GM18507 (cell line): Measurements from ENCODE around the gene IL6ST.

ENCODE experiments used
- DNase-seq: peaks from one replicate; pipeline ENCODE4 v3.0.0; 2011; ENCODE audit warnings: low read depth; ENCODE audit not compliant: insufficient read length; ENCODE audit errors: extremely low spot score
- FAIRE-seq: peaks from 2 replicates; lab custom pipeline; 2011; peaks lifted over from hg19 to GRCh38; lab: Jason Lieb, UNC

The IL6ST gene

DNA sequence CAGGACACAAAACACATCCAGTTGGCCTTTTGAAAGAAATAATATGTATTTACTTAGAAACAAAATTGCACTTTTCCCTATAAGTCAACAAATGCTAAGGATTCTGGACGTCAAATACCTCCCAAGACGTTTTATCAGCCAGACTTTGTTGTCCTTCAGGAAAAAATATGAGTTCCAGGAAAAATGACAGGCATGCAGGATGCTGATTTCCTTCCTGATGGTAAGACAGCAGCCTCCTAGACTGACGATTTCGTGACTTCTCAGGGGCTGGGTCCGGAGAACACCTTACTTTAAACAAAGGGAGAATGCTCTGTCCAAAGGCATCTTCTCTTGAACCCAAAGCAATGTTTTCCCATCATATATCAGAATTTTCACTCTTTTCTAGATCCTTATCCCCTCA lies 69.1 kb downstream of the IL6ST start:
- FAIRE-seq, result no peak
- DNase-seq, result no peak

DNA sequence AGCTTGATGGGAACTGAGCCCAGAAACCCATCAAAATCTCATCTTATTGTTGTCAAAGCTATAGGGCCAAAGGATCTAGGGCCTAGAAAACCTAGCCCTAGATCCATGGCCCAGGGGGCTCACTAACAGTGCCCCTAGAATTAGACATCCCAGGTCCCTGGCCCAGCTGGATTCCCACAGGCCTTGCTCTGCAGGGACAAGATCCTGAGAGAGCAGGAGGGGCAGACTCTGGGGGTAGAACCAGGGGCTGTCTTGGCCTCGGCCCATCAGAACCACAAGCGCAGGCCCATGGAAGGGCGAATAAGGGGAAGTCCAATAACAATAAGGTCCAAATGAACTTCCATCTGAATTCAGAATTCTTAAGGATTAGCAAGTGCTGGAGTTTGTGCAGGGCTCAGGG lies 69.6 kb downstream of the IL6ST start:
- no peak for DNase-seq
- no peak for FAIRE-seq

DNA sequence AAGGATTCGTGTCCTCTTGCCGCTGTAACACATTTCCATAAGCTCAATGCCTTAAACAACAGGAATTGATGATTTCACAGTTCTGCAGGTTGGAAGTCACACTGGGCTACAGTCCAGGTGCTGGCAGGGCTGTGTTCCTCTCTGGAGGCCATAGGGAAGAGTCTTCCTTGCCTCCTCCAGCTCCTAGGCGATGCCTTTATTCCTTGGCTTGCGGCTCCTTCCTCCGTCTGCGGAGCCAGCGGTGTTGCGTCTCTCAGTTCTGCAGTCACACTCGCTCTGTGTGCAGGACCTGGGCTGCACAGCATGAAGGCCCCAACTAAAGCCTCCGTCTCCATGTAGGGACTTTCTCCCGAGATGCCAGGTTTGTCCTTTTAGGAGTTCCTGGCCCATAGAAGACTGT lies 70.0 kb downstream of the IL6ST start:
- DNase-seq (no peak), FAIRE-seq (no peak)

DNA sequence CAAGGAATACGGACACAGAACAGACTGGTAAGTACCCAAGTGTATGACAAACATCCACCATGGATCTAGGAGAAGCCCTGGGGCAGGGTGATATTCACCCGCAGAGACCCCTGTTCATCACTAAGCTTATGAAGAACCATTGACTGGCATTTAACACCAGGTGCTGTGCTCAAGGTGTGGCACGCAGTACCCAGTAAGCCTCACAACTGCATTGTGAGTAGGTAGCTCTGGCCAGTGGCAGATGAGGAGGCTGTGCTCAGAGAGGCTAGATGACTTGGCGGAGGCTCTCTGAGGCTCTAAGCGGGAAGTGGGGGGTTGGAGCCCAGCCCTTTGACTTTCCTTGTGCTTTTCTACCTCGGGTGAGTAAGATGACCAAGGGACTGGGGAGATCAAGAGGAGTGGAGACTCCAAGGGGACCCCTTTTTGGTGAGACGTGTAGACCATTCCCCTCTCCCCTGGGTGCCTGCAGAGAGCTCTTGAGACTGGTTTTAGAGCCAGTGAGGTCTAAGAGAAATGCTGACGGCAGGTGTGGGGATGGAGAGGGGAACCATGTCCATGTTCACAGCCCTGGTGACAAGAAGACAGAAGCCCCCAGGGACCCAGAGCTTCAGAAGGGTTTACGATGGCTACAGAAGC lies 70.8 kb downstream of the IL6ST start:
- no peak for FAIRE-seq
- no peak for DNase-seq

DNA sequence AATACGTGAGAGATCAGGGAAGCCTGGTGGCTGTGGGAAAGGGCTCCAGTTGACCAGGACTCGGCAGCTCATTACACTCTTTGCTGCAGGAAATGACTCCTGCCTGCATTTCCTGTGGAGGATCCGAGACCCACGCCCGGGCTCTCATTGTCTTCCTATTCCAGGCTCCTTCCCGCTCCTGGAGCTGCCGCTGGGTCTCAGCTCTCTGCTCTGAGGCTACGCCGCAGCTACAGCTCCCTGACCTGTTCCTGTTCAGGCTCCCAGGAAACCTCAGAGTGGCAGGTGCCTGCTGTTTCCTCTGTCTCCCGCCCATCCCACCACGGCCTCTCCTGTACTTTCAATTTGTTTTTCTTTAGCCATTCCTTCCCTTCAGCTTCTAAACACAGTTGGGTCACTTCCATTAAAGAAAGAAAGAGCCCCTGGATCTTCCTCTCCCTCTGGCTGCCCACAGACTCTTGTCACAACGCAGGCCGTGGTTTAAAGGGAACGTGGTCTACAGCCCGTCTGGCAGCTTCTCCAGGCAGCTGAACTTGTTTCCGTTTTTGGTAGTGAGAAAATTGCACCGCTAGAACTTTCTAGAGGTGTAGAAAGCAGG lies 71.5 kb downstream of the IL6ST start:
- no peak for DNase-seq

DNA sequence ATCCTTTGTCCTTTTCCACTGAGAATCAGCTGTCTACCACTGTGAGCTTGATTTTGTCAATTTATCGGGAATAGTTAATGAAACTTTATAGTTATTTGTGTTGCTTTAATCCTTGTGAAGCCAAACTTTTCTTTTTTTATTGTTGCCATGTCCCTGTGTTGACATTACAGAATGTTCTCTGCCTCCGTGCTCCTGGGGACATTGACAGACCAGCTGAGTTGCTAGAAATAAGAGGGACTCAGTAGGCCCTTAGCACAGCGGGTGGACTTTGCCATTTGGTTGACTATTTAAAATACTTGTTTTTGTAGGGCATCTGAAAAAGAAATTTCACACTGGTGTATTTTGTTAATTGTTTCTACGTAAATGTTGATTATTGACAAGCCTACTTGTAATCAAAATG lies 73.1 kb downstream of the IL6ST start:
- FAIRE-seq, result no peak
- DNase-seq, result no peak

More for the DNA sequence above, 71.5 kb downstream of the IL6ST start:
- FAIRE-seq, result peak; percentile 67

DNA sequence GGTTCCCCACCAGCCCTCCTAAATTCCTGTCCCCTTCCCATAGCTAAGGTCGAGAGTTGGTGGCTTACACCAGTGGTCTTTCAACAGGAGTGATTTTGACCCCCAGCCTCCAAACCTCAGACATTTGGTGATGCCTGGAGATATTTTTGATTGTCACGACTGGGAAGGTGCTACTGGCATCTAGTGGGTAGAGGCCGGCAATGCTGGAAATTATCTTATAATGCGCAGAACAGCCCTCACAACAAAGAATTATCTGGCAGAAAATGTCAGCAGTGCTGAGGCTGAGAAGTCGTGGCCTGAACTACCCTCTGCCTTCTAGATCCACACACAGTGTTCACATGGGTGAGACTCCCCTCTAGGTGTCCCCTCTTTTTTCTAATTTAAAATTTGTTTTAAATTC lies 74.0 kb downstream of the IL6ST start:
- FAIRE-seq (peak; percentile 51), DNase-seq (no peak)

DNA sequence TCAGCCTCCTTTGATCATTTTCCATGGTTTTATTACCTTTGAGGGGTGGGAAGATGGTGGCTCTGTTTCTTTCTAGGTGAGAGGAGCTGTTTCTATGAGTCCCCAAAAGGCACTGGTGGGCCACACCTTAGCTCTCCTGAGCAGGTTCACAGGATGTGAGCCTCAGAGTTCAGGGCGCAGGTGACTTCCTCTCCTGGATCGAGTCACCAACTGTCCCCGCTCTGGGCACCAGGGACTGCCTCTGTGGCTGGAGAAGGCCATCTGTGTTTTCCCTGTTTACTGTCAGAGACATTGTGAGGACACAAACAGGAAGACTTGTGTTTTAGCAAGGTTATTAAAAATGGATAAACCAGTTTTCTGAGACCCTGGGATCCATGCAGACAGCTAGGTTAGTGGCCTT lies 75.1 kb downstream of the IL6ST start:
- no peak for DNase-seq
- peak; percentile 75 for FAIRE-seq

DNA sequence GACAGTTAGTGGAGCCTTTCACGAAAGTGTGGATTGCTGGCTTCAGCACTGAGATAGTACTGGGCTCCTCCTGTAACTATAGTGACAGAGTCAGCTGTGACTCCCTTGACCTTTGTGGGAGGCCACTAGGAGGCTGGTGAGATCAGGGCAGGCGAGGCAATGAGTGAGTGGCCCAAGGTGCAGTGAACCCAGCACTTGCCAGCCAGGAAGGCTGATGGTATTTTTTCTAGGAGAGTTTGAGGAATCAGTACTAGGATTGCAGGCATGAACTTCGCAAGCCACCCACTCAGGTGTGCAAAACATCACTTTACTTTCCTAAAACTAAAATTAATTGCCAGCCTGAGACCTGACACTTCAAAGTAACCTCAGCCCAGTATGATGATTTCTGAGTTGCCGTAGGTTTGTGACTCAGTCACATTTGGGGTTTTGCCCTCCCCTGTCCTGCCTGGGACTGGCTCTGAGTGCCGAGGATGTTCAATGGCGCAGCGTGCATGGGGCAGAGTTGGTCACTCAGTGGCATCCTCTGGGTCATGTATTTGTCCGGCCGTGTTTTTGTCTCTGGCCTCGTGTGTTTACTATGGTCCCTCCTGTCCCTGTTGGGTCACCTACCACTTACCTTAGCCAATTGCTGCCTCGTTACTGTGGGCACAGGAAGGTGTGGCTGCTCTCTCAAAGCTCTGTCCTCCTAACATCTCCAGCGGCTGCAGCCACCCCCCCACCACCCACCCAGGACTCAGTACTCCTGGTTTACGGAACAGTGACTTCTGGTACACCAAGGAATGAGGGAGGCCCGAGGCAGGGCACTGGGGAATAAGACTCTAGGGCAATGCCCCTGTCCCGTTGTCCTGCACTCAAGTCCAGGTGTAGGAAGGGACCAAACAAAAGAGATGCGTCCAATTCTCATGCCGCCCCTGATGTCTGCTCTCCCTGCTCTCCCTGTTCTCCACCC lies 76.4 kb downstream of the IL6ST start:
- no peak for DNase-seq
- FAIRE-seq, result no peak

DNA sequence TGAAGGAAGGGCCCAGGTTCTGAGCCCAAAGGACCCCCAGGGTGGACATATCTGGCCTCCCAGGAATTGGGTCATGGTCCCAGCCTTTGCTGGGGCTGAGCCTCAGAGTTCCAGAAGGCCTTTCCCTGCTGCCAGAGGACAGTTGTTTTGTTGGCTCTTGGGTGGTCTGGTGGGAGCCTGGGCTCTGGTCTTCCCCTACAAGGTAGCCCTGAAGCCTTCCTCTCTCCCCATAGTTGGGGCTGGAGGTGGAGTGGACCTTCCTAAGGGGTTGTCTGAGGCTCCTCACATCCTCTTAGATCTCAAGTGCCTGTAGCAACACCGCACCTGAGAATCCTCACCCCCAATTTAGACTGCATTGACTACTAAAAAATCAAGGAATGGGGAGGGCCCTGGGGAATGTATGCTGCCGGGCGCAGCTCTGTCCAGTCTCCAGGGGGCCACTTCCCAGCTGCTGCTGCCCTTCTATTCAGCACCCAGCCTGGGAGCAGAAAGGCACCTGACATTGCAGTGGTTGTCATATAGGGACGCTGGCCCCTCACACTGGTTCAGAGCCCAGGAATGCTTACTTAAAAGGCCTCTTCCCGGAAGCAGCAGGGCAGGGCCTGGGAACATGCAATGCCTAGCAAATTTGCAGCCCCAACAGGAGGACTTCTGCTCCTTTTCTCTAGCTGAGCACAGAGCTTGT lies 77.2 kb downstream of the IL6ST start:
- DNase-seq (no peak), FAIRE-seq (no peak)

DNA sequence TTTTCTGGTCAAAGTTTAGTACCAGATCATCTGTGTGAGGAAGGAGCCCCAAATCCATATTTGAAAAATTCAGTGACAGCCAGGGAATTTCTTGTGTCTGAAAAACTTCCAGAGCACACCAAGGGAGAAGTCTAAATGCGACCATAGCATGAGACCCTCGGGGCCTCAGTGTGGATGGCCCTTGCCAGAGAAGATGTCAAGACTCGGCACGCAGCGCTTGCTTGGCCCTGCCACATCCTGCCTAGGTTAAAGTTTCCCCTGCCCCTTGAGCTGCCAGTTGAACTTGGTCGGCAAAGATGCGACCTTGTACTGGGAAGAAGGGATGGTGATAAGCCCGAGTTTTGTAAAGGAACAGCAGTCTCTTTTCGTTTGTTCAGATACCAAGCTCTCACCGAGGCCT lies 77.8 kb downstream of the IL6ST start:
- DNase-seq, result no peak
- no peak for FAIRE-seq

DNA sequence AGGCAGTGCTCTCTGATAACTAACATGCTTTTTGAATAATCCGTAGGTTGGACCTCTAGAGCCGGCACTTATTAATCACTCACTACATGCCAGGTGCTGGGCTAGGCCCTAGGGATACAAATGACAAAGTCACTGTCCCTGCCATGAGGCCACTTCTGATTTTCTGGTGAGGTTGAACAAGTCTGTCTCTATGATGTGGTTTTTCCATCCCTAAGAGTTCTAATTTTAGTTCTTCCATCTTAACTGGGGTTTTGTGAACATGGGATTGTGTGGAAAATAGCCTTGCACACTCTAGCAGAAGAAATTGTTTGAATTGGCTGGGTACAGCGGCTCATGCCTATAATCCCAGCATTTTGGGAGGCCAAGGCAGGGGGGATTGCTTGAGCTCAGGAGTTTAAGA lies 79.0 kb downstream of the IL6ST start:
- no peak for DNase-seq
- peak; percentile 12 for FAIRE-seq

DNA sequence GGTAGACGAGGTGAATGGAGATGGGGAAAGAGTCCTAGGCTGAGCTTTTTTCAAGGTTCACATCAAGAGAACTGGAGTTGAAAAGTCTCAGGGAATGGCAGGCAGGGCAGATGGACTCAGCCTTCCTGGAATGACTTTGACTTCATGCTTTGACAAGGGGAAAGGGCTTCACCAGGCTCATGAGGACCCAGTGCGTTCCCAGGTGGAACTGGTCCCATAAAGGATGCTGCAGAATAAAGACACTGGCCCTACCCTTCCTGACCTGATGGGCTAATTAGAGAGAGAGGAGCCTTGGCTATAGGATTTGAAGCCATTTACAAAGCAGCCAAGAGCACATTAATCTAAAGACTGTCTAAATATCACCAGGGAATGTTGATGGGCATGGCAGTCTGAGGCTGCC lies 79.8 kb downstream of the IL6ST start:
- DNase-seq, result no peak
- FAIRE-seq, result no peak

DNA sequence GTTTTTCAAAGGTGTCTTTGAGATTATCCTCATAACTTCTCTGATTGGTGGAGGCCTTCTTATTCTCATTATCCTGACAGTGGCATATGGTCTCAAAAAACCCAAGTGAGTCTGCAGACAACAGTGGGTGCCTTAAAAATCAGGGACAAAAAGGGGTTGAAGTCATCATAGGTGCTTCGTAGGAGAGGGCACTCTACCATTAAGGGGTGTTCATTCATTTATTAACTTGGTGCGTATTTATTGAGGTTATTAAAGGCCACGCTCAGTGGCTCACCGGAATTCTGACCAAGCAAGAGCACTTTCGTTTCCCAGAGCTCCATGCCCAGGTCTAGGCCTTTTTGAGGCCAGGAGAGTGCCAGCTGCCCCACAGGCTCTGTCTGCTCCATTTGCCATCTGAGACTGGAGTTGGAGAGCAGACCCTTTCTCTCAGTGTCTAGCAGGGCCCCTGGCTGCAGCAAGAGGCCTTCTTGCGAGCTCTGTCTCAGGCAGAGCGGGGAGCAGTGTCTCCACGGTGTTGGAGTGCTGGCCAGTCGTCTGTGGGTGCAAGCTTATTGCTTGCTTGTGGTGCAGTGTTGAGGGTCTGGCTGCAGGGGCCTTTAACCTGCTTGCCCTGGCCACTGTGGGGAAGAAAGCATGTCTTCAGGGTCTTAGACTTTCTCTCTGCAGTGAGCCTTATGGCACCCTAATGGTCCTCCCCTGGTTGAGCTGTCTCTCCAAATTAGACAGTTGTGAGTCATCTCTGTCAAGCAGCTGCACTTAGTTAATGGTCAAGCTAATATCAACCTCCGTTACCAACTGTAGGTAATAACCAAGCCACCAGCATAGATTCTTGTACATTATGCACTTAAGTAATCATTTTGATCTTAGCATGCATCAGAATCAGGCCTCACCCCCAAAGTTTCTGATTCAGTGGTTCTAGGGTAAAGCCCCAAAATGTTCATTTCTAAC lies 81.0 kb downstream of the IL6ST start:
- DNase-seq, result peak; percentile 60
- FAIRE-seq, result peak; percentile 94

DNA sequence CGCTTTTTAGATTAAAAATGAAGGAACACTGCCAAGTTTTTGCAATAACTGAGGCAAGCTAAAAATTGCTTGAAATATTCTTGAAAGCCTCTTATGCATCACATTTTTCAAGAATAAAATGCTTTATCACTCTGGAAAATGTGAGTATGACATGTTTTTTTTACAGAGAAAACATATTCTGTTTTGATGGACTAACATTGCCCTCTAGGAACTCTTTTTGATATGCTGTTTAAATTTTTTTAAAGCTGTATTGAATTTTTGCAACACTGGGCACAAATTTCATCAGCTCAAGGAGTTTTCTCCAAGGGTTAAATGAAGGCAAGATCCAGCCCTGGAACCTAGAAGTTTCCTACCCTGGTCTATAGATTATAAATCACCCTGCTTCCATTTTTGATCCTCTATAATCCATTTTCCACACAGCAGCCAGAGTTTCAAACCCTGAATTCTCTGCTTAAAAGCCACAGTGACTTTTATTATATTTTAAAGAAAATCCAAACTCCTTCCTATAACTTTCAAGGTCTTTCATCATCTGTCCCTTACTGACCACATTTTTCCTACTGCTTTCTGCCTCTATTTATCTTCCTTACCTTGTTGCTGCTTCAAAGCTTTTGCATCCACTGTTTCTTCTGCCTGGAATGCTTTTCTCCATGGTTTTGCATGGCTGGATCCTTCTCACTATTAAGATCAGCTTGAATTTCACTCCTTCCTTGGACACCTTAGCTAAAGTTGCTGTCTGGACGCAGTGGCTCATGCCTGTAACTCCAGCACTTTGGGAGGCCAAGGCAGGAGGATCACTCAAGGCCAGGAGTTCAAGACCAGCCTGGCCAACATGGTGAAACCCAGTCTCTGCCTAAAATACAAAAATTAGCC lies 82.7 kb downstream of the IL6ST start:
- no peak for FAIRE-seq
- no peak for DNase-seq

DNA sequence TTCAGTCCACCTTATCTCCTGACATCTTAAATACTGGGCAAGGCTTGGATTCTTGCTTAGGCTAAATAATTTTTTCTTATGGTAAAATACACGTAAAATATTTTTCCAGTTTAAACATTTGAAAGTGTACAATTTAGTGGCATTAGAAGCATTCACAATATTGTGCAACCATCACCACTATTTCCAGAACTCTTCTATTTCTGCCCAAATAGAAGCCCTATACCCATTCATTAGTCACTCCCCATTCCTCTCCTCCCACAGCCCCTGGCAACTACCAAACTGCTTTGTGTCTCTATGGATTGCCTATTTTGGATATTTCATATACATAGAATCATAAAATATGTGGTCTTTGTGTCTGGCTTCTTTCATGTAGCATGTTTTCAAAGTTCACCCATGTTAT lies 86.0 kb downstream of the IL6ST start:
- DNase-seq, result no peak
- FAIRE-seq, result no peak

DNA sequence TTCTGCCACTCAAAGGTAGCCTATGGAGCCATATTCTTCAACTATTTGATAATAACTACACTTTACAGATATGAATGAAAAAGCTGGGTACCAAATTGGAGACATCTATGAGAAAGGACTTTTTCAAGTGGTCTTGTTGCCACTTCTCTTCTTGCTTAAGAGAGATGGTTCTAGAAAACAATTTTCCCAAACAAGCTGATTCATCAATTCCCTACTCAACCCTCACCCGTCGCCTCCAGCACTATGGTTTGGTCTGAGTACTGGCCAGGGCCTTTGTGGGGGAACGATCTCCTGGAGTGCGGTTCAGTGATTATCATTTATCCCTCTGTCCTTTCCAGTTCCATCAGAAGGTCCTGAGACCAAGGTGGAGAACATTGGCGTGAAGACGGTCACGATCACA lies 86.8 kb downstream of the IL6ST start:
- no peak for FAIRE-seq
- no peak for DNase-seq

DNA sequence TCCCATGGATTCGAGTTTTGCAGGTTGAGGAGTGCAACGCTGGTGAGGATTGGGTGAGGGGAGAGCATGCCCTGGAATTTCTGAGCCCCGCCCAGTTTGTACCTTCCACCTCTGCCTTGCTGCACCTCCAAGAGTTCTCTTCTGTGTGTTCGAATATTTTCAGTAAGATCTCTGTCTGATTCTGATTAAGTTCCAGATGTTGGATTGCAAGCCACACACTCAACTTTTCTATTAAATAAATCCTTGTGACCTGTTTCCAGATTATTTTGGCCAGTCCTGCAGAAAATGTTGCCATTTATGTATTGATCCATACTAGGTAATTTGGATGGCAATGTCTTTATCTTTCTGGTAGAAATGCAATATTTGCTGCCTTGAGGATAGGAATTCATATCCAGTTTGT lies 89.5 kb downstream of the IL6ST start:
- FAIRE-seq (no peak), DNase-seq (no peak)
